Measurements from ENCODE around the gene ZNF26. TPM values are rescaled to one million over a fixed set of nuclear protein-coding genes. Genes with fewer than 3 reads are reported as not detected.

ZNF26 gene
- total and polyA plus RNA-seq, 2 of the 8 experiments (the other 6 are each of a cell fraction or from before 2014, with no cell fraction given), result 5.8 to 8.4 TPM

DNA sequence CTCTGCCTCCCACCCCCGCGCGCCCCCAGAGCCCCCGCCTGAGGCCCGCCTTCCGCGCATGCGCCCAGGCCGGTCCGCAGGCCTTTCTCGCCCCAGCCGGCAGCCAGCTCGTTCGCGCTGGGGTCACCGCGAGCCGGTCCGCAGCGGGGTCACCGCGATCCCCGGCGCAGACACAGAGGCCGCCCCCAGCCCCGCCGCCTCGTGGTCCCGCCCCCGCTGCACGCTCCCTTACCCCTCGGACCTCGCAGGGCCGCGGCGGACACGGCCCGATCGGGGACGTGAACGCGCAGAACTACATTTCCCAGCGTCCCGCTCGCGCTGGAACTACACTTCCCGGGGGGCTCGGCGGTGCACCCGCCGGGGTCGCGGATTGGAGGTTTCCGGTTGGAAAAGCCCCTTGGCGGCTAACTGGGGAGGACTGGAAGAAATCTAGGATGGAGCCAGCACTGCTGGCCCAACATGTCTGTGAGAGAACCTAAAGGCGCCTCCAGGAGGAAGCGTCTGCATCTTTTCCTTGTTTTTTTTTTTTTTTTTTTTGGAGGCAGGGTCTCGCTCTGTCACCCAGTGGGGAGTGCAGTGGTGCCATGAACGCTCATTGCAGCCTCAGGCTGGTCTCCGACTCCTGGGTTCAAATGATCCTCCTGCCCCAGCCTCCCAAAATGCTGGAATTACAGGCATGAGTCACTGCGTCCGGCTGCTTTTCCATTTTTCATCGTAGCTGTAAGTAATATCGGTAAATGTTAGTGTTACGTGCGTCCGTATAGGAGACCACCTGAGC lies 30.0 kb upstream of the ZNF26 start, which contains the start of gene ZNF605:
ZNF605 (minus strand) TSS at position 296 of the 778 bp plus-strand sequence. CDS start 10,671 bp downstream, outside the sequence.
- Histone ChIP-seq H2BK15ac (ENCODE audit: low read length) (peak within 1 kb of the TSS; percentile 29; the same call in 1 of the 2 replicates), H2BK12ac (ENCODE audit: low read depth, low read length) (0 out of 2 replicates have a peak within 1 kb of the TSS, but pooled peaks have one; percentile 9), H3K23me2 (ENCODE audit: low read depth, low read length) (peaks cover 10% of the 10 kb centered on the region; the same call in 1 of the 2 replicates), H4K20me1 (replicated peaks in 1 of 2; ENCODE audit: control insufficient read depth in 1 of 2, insufficient read depth in 2 of 2, low read length in 2 of 2) (peaks cover 0 to 6% of the 10 kb centered on the region in 2 experiments), H3K4ac (replicated peaks; ENCODE audit: insufficient read length, low read depth, low read length) (no peak within 1 kb of the TSS), H3K14ac (ENCODE audit: insufficient read length) (no peak within 1 kb of the TSS), H3K23ac (ENCODE audit: insufficient read length) (no peak within 1 kb of the TSS), H4K8ac (ENCODE audit: extremely low read depth, insufficient read depth, low read length) (peak within 1 kb of the TSS; percentile 71), H3K27me3 (replicated peaks in 1 of 4; ENCODE audit: control insufficient read depth in 3 of 4, extremely low read depth in 1 of 4, insufficient read depth in 3 of 4, low read length in 3 of 4) (no peaks in the 10 kb centered on the region), H3K56ac (replicated peaks; ENCODE audit: insufficient read length, low read depth, low read length) (peak within 1 kb of the TSS; percentile 46), H2AK5ac (ENCODE audit: low read depth, low read length) (0 out of 2 replicates have a peak within 1 kb of the TSS, but pooled peaks have one; percentile 53), H3K36me3 (ENCODE audit: control insufficient read depth in 2 of 4, insufficient read depth in 4 of 4, low read length in 3 of 4) (peaks cover 0 to 5% (median 0%) of the 10 kb centered on the region in 4 experiments; a peak in 2 of 8 replicates), H3K79me2 (ENCODE audit: control insufficient read depth in 1 of 2, insufficient read depth in 2 of 2, low read length in 2 of 2) (peaks cover 7 to 14% of the 10 kb centered on the region in 2 experiments), H3K9ac (replicated peaks in 1 of 4; ENCODE audit: extremely low read depth in 1 of 4, low read depth in 3 of 4, low read length in 3 of 4) (peak within 1 kb of the TSS; percentile 42 to 89 (median 62)), H2BK5ac (ENCODE audit: low read depth, low read length) (no peak within 1 kb of the TSS), H2BK120ac (replicated peaks; ENCODE audit: low read depth, low read length) (peak within 1 kb of the TSS; percentile 72), H3K4me1 (replicated peaks in 1 of 4; ENCODE audit: control insufficient read depth in 3 of 4, insufficient read depth in 4 of 4, low read length in 3 of 4) (peaks cover 0 to 5% (median 2%) of the 10 kb centered on the region in 4 experiments; a peak in 3 of 7 replicates), H4K5ac (ENCODE audit: insufficient read length, low read depth, low read length) (peak within 1 kb of the TSS; percentile 80), H2AFZ (ENCODE audit: low read length) (peak within 1 kb of the TSS; percentile 89; the same call in 1 of the 2 replicates), H2BK20ac (ENCODE audit: low read length) (no peak within 1 kb of the TSS), H3K18ac (ENCODE audit: extremely low read depth, low read length) (no peak within 1 kb of the TSS; the same call in 1 of the 2 replicates), H3K4me2 (ENCODE audit: insufficient read depth in 1 of 2, low read depth in 2 of 2, low read length in 2 of 2) (peak within 1 kb of the TSS; percentile 87), H4K91ac (replicated peaks; ENCODE audit: insufficient read length, low read length) (peak within 1 kb of the TSS; percentile 65), H3K4me3 (ENCODE audit: extremely low read depth in 1 of 4, insufficient read depth in 2 of 4, low read depth in 3 of 4, low read length in 4 of 4) (peak within 1 kb of the TSS; percentile 70 to 79 (median 77)), H3K9me3 (ENCODE audit: insufficient read depth in 2 of 2, low read depth in 1 of 2, low read length in 1 of 2) (peaks cover 29 to 53% of the 10 kb centered on the region in 2 experiments), H3K79me1 (ENCODE audit: low read depth, low read length) (peaks cover 6% of the 10 kb centered on the region; the same call in 1 of the 2 replicates), H3K27ac (ENCODE audit: low read depth, low read length) (peak within 1 kb of the TSS; percentile 67; the same call in 1 of the 2 replicates)
- ChIA-PET CTCF (ENCODE audit: partially characterized antibody) (interaction anchor here (0.5 to 1.2 kb wide), 4 partner anchors 19 to 1842 kb away, joined by 3 to 4 read pairs (median 3); no protein-coding TSS in a partner anchor), POLR2A (ENCODE audit: partially characterized antibody) (interaction anchor here (0.7 to 2.0 kb wide), 3 partner anchors 10 to 39 kb away, joined by 3 to 7 read pairs (median 3); partner anchors contain the start of gene ZNF26)
- peak; percentile 70 to 93 for DNase-seq (ENCODE audit: low read depth in 1 of 2, low spot score in 2 of 2)
- no peak for FAIRE-seq
- 20% methylated on average over 41 of the region's 67 CpGs; no CpG with 5 or more reads in 1 of the 2 experiments for WGBS, 2 experiments (ENCODE audit: extremely low coverage in 1 of 2, insufficient coverage in 1 of 2, insufficient read length in 1 of 2, insufficient replicate concordance in 2 of 2, low coverage in 1 of 2, low lambda C conversion rate in 2 of 2, missing lambda C conversion rate in 1 of 2)
- TF ChIP-seq, protein P1, sequence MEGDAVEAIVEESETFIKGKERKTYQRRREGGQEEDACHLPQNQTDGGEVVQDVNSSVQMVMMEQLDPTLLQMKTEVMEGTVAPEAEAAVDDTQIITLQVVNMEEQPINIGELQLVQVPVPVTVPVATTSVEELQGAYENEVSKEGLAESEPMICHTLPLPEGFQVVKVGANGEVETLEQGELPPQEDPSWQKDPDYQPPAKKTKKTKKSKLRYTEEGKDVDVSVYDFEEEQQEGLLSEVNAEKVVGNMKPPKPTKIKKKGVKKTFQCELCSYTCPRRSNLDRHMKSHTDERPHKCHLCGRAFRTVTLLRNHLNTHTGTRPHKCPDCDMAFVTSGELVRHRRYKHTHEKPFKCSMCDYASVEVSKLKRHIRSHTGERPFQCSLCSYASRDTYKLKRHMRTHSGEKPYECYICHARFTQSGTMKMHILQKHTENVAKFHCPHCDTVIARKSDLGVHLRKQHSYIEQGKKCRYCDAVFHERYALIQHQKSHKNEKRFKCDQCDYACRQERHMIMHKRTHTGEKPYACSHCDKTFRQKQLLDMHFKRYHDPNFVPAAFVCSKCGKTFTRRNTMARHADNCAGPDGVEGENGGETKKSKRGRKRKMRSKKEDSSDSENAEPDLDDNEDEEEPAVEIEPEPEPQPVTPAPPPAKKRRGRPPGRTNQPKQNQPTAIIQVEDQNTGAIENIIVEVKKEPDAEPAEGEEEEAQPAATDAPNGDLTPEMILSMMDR (IDR thresholded peaks at IDR 0.05; ENCODE audit: control extremely low read depth in 1 of 3, insufficient read depth in 1 of 3, low read depth in 1 of 3, low read length in 3 of 3), result no peak
- TF ChIP-seq SIX5 (IDR thresholded peaks at IDR 0.05; ENCODE audit: low read depth, low read length) (peak; percentile 93), CHD1 (IDR thresholded peaks at IDR 0.05; ENCODE audit: low read depth, low read length) (no peak), SIN3A (conservative IDR thresholded peaks at IDR 0.05 in 1 of 2, IDR thresholded peaks at IDR 0.05 in 1 of 2; ENCODE audit: low read depth in 1 of 2, low read length in 2 of 2) (peak in 1 of 2 experiments; percentile 63; a peak in 1 of 4 replicates), TCF12 (IDR thresholded peaks at IDR 0.05; ENCODE audit: low read depth, low read length) (no peak)
- TF ChIP-seq, protein P2, sequence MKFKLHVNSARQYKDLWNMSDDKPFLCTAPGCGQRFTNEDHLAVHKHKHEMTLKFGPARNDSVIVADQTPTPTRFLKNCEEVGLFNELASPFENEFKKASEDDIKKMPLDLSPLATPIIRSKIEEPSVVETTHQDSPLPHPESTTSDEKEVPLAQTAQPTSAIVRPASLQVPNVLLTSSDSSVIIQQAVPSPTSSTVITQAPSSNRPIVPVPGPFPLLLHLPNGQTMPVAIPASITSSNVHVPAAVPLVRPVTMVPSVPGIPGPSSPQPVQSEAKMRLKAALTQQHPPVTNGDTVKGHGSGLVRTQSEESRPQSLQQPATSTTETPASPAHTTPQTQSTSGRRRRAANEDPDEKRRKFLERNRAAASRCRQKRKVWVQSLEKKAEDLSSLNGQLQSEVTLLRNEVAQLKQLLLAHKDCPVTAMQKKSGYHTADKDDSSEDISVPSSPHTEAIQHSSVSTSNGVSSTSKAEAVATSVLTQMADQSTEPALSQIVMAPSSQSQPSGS (IDR thresholded peaks at IDR 0.05; ENCODE audit: low read length), result no peak

Data from H1 (cell line).